NCI-H1092 (cell line): ENCODE data around the gene ATP4B.
"Not testable (repeated sequence)": the region's sequence is repeated elsewhere in the genome, so short reads cannot be mapped to it uniquely, and the experiment has no call there.

Source experiments
- DNase-seq: peaks from one replicate; lab custom pipeline; 2025; lab: John Stamatoyannopoulos, UW

Gene ATP4B

DNA sequence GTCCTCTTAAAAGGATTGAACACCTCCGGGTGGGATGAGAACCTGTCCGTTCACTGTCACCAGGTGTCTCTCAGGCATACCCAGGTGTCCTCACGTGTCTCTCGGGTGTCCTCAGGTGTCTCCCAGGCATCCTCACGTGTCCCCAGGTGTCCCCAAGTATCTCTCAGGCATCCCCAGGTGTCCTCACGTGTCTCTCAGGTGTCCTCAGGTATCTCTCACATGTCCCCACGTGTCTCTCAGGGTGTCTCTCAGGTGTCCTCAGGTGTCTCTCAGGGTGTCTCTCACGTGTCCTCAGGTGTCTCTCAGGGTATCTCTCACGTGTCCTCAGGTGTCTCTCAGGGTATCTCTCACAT is 33.8 kb downstream of the ATP4B start:
- DNase-seq = no peak

DNA sequence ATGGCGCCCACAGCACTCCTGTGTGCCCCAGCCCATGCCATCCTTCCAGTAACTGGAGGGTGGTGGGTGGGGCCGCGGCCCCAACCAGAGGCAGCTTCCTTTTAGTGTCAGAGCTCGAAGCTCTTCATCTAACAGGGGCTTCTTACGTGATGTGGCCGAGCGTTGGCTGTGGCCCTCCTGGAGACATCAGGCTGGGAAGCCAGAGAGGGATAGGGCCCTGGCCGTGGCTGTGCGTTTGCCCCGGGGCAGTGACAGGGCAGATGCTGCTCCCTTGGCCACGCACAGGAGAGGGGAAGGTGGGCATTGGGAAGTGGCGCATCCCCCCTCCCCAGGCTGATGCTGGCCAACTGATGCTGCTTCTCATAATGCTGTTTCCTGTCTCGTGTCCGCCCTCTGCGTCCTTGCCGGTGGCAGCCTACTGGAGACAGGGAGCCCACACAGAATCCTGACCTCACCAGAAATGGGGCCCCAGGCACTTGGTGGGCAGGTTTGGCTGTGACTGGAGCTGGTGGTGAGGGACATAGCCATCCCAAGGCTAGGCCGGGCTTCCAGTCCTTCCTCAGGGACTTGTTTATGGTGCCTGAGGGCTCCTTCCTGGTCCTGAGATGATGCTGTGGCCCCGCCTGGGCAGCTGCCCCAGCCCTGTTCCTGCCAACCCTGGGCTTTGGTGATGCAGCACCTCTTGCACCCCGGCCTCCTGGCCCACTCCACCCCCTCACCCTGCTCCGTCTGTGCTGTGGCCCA is 34.3 kb downstream of the ATP4B start:
- no peak for DNase-seq

DNA sequence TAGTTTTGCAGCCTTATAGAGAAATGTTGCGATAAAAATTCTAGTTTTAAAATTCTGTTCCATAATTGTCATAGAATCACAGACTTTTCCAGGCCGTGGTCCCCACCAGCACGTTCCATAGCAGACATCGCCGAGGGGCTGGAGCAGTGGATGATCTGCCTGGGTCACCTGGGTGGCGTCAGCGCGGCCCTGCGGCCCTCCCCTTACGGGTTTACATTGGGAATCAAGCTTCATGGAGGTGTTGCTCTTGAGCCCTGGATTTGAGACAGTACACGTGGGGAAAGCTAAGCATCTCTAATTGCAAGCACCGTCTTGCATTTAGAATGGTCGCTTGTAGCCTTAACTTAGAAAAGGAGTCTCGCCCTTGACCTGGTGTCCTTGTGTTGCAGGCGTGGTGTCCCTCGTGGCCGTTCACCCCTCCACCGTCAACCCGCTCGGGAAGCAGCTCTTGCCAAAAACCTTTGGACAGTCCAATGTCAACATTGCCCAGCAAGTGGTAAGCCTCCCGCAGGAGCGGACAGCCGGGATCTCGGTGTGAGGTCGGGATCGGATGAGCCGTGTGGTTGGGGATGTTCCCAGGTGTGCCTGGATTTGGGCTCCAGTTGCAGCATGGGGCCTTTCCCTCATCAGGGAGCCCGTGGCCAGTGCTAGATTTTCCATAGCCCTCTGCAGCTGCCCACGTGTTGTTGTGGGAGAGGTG is 35.1 kb downstream of the ATP4B start:
- no peak for DNase-seq

DNA sequence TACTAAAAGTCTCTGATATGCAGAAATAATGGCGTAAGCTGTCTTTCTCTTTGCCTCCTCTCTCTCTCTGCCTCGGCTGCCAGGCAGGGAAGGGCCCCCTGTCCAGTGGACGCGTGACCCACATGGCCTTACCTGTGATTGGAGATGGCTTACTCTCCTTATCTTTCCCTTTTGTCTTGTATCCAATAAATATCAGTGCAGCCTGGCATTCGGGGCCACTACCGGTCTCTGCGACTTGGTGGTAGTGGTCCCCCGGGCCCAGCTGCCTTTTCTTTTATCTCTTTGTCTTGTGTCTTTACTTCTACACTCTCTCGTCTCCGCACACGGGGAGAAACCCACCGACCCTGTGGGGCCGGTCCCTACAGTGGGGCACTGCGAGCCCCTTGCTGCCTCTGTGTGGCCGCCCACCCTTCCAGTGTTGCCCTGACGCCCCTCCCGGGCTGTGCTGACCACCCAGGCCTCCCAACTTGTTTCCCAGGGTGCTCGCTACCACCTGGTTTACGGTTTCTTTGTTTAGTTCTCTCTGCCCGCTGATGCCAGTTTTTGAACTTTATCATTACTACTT is 35.9 kb downstream of the ATP4B start:
- DNase-seq = not testable (repeated sequence)

DNA sequence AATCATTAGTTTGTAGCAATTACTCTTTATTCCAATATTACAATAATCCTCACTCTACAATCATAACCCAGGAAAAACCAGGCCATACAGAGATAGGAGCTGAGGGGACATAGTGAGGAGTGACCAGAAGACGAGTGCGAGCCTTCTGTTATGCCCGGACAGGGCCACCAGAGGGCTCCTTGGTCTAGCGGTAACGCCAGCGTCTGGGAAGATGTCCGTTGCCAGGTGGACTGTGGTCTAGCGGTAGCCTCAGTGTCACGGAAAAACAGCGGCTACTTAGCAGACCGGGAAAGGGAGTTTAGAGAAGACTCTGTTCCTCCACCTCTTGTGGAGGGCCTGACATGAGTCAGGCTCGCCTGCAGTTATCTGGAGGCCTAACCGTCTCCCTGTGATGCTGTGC is 36.5 kb downstream of the ATP4B start:
- DNase-seq = not testable (repeated sequence)

DNA sequence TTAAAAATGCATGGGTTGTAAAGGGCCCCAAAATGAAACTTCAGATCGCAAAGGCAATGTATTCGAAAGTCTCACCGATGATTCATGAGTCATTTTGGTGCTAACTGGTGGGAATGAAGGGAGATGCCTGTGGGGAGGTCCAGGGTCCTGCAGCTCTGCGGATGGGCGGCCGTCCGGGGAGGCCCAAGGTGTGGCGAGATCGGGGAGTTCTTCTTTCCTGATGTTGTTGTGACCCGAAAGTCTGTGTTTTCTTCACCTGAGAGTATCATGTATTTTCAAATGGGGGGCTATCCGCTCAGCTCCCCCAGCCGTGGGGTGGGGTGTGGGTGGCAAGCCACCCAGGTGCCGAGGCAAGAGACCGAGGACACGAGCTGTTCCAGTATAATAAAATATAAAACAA is 37.0 kb downstream of the ATP4B start:
- DNase-seq = no peak

DNA sequence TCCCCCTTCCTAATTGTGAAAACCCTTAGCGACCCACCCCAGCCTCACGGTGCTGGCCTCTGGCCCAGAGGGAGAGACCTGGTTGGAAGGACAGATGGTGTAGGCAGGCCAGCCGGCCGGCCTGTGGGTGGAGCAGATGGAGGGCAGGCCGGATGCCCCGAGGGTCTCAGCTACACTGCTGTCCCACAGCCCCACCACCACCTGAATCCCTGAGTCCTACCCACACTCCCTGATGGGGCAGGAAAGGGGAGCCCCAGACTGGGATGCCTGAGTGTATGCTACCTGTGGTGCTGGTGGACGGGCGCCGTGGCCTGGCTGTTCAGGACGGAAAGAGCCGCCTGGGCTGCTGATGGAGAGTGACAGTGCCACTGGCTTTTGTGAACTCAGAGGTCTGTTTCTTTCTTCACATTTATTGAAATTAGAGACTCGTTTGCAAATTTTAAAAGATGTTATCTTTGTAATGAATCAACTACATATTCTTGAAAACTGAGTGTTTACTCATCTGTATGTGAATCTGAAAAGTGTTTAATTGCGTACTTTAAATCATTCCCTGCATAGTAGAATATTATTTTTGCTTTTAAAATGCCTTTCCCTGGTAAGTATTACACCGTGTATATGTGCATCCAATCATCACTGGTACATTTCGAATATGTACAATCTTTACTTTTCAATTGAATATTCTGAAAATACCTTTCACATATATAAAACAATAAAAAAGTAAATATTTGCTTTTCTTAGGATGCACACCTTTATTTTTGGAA is 37.8 kb downstream of the ATP4B start:
- DNase-seq = no peak

DNA sequence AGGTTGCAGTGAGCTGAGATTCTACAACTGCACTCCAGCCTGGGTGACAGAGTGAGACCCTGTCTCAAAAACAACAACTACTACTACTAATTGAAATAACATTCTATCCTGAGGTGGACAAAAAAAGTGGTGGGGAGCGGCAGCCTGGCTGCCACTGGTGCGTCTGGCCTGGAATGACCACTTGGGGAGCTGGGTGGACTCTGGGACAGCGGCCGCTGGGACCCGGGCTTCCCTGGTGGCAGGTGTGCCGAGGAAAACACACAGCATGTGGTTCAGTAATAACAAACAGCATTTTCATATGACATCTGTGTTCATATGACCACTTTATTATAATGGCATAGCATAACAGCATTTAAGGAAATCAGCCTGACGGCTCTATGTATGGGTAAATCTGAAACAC is 39.5 kb downstream of the ATP4B start:
- no peak for DNase-seq

DNA sequence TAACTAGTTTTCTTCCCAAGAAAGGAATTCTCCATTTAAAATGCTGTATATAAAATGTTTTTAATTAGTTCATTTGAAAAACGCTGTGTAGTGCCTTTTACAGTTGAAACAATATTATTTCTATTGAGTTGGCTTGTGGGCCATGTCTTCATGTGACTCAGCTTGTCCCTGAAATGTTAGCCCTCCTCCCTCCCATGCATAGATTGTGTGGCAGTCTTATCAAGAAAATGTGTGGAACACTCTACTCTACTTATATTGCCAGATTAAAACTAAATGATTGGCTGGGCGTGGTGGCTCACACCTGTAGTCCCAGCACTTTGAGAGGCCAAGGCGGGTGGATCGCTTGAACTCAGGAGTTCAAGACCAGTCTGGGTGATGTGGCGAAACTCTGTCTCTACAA is 40.0 kb downstream of the ATP4B start:
- DNase-seq = no peak

DNA sequence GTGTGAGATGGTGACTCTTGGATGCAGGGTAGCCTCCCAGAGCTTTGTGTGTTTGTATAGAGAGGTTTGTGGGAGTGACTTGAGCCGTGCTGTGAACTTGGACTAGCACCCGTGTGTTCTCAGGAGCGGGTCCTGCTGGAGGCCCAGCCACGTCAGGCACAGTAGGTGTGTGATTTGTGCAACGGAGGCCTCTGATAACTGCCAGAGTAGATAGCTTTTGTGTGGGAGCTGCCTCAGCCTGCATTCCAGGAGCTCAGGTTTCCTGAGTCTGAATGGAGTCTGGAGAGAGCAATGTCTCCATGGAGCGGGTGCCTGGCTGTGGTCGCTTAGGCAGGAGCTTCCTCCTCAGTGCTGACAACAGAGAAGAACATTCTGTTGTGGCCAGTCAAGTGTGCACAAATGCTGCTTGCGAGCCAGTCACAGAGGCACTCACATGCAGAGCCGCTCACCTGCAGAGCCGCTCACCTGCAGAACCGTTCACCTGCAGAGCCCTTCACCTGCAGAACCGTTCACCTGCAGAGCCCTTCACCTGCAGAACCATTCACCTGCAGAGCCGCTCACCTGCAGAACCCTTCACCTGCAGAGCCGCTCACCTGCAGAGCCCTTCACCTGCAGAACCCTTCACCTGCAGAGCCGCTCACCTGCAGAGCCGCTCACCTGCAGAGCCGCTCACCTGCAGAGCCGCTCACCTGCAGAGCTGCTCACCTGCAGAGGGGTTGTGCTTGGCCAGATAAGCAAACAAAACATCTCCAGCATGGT is 40.8 kb downstream of the ATP4B start:
- DNase-seq = no peak

DNA sequence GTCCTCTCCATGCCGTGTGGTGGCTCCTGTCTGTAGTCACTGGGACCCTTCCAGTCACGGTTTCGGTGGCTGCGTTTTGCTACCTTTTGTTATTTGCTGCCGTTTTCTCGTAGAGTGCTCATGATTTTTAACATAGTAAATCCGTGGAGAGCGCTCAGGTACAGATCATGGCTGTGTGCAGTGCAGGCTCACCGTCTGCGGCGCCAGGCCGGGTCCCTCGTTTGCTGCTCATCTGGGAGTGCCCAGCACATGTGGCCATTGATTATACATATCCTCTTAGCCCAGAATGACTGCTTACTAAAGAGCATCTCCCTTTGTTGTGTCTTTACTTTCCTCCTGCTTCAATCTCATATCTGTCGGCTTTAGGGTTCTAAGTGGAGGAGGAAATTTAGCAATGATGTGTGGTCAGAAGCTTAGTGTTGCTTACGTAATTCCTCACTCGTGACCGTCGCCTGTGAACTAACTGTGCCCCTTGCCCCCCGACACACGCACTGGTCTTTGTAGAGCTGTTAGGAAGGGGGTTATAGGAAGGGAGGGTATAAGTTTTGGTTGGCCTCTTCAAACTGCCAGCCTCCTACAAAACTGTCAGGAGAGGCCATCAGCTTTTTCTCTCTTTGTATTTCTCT is 41.6 kb downstream of the ATP4B start:
- DNase-seq = no peak

DNA sequence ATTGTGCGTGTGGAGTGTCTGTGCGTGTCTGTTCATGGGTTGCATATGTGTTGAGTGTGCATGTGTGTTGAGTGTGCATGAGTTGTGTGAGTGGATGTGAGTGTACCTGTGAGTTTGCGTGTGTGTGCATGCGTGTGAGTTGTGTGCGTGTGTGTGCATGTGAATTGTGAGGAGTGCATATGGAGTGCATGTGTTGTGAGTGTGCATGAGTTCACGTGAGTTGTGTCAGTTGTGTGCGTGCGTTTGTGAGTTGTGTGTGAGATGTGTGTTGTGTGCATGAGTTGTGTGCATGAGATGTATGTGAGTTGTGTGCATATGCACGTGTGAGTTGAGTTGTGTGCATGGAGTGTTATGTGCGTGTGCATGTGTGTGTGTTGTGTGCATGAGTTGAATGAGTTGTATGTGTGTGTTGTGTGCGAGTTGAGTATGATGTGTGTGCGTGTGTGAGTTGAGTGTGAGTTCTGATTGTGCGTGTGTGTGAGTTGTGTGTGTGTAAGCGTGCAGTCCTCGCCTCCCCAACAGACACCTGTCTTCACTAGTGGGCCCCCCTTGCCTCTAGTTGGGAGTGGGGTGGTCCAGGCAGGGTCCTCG is 44.1 kb downstream of the ATP4B start:
- DNase-seq = no peak

DNA sequence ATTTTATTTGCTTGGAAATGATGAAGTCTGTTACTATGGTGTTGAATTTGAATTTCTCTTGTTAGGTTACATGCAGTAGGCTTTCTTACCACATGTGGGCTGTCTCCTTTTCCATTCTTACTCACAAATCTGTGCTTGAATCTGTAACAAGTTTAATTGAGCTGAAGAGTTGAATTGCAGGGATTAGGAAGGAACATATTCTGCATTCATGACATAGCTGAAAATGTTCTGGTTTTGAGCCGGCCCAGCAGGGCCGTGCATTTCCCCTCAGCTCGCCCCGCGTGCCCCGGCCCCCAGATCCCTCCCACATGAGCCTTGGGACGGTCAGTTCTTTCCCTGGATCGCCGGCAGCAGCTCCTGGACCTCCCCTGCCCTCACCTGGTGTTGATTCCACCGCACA is 45.4 kb downstream of the ATP4B start:
- DNase-seq = no peak

DNA sequence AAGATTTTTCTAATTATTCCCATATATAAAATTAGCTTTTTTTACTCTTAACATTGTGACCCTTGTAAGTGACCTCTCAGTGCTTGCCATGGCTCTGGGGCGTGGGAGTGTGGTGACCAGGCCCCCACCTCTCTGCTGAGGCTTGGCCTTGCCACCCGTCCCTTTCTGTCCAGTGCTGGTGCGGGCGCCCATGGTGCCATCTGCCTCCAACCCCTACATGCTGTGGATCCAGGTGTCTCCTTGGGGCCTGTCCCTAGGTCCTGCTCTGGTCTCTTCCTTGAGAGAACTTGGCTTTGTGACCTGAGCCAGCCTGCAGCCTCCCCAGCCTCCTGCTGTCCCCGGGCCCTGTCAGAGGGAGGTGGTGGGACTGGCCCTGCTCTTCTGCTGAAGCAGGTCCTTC is 46.0 kb downstream of the ATP4B start:
- no peak for DNase-seq

DNA sequence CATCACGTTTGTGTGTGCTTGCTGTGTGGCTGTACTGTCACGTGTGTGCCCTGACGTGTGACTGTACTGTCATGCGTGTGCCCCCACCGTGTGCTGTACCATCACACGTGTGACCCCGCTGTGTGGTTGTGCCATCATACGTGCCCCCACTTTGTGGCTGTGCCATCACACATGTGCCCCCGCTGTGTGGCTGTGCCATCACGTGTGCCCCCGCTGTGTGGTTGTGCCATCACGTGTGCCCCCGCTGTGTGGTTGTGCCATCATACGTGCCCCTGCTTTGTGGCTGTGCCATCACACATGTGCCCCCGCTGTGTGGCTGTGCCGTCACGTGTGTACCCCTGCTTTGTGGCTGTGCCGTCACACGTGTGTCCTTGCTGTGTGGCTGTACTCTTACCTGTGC is 47.7 kb downstream of the ATP4B start:
- no peak for DNase-seq

DNA sequence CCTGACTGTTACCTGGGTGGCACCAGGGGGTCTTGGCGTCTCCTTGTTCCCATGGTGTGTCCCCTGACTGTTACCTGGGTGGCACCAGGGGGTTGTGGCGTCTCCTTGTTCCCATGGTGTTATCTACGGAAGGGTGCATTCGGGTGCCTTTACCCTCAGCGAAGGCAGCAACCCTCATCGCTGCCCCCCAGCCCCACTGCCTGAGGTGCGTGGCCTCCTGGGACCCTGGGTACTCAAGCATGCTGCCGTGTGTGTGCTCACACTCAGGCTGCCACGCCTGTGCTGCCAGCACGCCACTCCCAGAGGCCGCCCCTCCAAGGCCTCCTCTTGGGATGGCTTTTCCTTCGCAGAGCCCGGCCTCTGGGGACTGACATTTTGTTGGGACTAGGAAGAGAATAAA is 48.4 kb downstream of the ATP4B start:
- no peak for DNase-seq

DNA sequence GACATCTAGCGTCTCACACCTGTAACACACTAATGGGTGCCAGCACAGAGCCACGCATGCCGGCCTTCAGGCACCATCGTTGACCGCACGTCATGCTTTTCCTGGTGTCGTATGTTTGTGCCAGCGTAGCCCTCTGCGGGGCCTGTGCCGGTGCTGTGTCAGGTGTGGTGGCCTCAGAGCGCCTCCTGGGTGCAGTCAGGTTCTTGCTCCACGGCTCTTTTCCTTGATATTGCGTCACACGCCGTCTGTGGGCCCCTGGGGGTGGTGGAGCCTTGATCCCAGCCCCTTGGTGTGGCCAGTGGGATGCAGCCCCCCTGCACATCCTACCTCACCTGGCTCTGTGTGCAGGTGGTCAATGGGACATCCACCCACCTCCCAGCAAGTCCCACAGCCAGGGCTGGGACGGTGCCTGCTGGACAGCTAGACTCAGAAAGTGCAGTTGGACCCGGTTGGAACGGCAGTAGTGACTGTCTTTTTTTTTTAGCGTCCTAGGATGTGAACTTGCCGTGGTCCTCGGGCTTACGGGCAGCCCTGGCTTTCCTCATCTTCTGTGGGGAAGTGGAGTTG is 48.9 kb downstream of the ATP4B start:
- DNase-seq = no peak

DNA sequence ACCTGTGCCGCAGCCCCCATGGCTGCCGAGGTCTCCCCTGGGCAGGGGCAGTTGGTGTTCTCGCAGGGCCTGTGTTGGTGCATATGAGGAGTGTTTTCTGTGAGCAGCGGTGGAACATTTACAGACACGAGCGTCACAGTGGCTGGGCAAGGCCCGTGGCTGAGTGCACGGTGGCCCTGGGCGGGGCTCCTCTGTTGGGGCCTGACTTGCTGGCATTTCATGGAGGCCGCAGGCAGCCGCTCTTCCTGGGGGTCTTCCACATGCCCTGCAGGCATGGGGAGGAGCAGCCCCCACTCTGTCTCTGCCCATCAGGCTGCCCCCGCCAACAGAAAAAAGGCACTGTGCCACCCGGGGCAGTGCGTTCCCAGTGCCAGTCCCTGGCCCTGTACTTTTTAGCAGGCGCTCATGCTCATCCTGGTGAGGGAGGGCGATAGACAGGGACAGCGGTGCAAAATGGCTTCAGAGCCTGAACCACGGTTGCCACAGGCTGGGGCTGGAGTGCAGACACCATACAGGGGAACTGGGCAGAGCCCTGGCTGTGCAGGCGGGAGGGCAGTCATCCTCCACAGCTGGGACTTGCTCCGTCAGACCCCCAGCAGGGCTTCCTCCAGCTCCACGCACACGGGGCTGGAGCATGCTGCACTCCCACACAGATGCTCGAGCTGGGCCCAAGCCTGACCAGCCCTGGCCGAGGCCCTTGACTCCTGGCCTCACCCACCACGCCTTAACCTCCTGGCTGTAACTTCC is 49.9 kb downstream of the ATP4B start:
- no peak for DNase-seq

DNA sequence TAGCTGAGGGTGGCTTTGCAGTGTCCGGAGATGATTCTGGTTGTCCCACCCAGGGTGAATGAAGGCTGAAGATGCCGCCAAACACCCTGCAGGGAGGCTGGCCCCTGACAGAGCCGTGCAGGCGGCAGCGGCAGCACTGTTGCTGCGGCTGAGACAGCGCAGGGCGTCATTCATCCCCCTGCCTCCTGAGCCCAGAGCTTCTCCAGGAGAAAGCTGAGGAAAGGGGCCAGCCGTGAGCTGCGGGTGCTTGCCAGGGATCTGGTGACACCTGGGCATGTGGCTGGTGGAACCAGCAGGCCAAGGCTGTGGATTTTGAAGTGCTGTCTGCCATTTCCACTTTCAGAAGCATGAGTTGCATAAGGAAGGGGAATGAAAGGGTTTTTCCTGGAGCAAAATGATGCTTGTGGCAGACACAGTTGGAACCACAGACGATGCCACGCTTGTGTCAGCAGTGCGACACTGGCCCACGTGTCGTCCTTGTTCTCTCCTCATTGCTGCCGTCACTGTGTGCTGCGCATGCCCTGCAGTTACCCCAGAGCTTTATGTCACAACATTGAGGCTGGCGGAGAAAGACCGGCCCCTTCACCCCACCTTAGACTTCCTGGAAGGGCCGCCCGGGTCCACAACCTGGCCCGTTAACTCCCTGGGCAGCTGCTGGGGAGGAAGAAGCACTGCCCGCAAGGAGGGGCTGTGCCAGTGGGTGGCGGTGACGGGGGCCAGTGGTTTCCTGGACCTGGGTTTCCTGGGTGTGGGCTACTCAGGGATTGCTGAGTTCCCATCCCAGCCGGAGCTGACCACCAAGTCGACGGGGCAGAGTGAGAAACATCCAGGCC is 50.7 kb downstream of the ATP4B start:
- no peak for DNase-seq
